Measurements from ENCODE around the gene CYP21A2.
"Not testable (repeated sequence)": the region's sequence is repeated elsewhere in the genome, so short reads cannot be mapped to it uniquely, and the experiment has no call there.

The CYP21A2 gene

DNA sequence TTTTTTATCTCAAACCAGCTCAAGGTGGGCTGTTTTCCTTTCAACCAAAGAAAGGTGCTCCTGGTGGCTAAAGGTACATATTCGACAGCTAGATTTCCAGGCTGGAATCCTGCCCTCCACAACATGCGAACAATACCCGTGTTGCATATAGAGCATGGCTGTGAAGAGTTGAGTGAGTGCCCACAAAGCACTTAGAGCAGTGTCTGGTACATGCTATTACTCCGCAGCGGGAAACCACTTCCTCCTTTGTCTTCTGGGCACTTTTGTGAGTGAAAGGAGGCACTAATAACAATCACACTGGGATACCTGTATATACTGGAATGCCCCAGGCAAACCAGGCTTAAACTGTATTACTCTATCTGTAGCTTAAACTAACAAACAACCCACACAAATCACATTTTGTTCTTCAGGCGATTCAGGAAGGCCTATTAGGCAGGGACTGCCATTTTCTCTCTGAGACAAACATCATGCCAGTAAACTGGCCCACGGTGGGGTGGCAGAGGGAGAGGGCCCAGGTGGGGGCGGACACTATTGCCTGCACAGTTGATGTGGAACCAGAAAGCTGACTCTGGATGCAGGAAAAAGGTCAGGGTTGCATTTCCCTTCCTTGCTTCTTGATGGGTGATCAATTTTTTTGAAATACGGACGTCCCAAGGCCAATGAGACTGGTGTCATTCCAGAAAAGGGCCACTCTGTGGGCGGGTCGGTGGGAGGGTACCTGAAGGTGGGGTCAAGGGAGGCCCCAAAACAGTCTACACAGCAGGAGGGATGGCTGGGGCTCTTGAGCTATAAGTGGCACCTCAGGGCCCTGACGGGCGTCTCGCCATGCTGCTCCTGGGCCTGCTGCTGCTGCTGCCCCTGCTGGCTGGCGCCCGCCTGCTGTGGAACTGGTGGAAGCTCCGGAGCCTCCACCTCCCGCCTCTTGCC is at the start of gene CYP21A2:
CYP21A2 (plus strand) TSS at position 818 of the 927 bp plus-strand sequence; CDS start at position 826, 8 bp downstream.
- DNase-seq (ENCODE audit: low read depth), result not testable (repeated sequence)

DNA sequence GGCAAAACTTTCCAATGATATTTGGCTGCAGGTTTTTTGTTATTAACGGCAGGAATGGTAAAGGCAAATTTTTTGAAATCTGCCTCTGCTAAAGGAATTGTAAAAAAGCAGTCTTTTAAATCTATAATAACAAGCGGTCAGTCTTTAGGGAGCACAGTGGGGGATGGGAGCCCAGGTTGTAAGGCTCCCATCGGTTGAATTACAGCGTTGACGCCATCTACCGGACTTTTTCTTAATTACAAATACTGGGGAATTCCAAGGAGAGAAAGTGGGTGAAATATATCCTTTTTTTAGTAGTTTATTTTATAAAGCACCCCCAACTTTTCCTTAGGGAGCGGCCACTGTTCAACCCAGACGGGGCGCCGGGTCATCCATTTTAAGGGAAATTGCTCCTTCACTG is 48.9 kb upstream of the CYP21A2 start:
- DNase-seq (ENCODE audit: low read depth), result not testable (repeated sequence)

DNA sequence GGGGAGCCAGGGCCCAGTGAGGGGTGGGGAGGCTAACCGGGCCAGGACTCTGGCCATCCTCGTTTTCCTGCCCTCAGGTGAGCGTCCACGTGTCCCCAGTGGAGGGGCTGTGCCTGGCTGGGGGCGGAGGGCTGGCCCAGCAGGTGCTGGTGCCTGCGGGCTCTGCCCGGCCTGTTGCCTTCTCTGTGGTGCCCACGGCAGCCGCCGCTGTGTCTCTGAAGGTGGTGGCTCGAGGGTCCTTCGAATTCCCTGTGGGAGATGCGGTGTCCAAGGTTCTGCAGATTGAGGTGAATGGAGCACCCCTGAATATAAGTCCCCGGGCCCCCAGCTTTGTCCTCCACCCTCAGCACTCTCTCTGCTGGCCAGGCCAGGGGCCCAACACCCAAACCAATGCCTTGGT is 43.8 kb upstream of the CYP21A2 start:
- DNase-seq (ENCODE audit: low read depth), result not testable (repeated sequence)

DNA sequence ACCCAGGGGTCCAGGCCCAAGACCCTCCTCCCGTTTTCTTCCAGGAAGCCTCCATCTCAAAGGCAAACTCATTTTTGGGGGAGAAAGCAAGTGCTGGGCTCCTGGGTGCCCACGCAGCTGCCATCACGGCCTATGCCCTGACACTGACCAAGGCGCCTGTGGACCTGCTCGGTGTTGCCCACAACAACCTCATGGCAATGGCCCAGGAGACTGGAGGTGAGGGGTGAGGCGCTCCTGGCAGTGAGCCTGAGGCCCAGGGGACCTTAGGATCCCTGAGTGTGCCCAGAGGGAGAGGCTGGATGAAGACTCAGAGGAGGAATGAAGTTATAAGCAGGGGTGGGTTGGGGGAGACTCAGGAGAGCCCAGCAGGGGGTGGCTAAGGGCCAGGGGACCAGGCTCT is 41.8 kb upstream of the CYP21A2 start:
- not testable (repeated sequence) for DNase-seq (ENCODE audit: low read depth)

DNA sequence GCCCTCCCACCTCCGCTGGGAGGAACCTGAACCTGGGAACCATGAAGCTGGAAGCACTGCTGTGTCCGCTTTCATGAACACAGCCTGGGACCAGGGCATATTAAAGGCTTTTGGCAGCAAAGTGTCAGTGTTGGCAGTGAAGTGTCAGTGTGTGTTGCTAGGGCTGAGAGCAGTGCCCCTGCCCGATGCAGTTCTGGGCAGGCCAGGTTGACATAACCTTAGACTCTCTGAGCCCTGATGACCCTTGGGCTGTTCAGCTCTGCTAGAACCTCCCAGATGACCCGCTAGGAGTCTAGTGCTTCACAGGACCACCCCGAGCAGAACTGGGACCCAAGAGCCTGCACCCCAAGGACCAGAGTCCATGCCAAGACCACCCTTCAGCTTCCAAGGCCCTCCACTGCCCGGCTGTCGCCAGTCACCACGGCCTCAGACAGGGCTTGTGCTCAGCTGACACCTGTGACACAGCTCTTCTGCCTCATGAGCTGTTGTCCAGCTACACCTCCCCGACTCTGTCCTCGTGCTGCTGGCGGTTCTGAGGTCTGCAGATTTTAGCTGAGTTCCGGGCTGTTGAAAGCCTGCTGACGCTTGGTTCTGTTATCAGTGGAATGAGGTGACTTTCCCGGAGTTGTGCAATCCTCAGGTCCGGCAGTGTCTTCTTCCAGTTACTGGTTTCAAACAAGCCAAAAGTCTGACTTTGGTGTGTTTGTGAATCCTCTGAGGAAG is 35.5 kb upstream of the CYP21A2 start:
- DNase-seq (ENCODE audit: low read depth), result not testable (repeated sequence)

DNA sequence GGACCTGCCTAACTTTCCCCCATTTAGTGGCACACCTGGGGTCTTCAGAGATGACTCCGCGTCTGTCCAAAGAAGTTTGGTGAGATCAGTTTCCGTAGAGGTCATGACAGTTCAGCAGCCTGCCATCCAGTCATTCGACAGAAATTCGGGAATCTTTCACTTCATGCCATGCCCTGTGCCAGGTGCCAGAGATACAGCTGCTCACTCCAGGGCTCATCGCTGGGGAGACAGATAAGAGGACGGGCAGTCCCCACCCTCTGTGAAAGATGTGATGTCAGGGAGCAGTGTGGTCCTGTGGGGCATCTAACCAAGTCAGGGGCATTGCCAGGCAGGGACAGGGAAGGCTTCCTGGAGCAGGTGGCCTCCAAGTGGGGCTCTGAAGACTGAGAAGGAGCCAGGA is 34.9 kb upstream of the CYP21A2 start:
- not testable (repeated sequence) for DNase-seq (ENCODE audit: low read depth)

DNA sequence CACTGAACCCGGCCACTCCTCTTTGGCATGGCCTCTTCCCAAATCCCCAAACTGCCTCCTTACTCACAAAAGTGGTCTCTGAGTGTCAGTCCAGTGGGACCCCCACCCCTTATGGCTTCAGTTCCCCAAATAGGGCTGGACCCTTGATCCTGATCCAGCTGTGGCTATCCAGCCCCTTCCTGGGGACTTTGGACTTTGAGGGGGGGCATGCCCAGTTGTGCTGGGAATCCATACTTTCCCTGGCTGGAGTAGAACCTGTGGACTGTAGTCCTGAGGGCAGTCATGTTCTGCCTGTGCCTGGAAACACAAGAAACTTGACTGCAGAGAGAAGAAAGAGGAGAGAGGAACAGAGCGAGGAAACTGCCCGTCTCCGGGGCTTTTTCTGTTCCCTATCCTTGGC is 33.8 kb upstream of the CYP21A2 start:
- DNase-seq (ENCODE audit: low read depth), result not testable (repeated sequence)

DNA sequence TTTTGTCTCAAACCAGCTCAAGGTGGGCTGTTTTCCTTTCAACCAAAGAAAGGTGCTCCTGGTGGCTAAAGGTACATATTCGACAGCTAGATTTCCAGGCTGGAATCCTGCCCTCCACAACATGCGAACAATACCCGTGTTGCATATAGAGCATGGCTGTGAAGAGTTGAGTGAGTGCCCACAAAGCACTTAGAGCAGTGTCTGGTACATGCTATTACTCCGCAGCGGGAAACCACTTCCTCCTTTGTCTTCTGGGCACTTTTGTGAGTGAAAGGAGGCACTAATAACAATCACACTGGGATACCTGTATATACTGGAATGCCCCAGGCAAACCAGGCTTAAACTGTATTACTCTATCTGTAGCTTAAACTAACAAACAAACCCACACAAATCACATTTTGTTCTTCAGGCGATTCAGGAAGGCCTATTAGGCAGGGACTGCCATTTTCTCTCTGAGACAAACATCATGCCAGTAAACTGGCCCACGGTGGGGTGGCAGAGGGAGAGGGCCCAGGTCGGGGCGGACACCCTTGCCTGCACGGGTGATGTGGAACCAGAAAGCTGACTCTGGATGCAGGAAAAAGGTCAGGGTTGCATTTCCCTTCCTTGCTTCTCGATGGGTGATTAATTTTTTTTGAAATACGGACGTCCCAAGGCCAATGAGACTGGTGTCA is 33.2 kb upstream of the CYP21A2 start:
- not testable (repeated sequence) for DNase-seq (ENCODE audit: low read depth)

DNA sequence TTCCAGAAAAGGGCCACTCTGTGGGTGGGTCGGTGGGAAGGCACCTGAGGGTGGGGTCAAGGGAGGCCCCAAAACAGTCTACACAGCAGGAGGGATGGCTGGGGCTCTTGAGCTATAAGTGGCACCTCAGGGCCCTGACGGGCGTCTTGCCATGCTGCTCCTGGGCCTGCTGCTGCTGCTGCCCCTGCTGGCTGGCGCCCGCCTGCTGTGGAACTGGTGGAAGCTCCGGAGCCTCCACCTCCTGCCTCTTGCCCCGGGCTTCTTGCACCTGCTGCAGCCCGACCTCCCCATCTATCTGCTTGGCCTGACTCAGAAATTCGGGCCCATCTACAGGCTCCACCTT is 32.7 kb upstream of the CYP21A2 start:
- DNase-seq (ENCODE audit: low read depth), result not testable (repeated sequence)

DNA sequence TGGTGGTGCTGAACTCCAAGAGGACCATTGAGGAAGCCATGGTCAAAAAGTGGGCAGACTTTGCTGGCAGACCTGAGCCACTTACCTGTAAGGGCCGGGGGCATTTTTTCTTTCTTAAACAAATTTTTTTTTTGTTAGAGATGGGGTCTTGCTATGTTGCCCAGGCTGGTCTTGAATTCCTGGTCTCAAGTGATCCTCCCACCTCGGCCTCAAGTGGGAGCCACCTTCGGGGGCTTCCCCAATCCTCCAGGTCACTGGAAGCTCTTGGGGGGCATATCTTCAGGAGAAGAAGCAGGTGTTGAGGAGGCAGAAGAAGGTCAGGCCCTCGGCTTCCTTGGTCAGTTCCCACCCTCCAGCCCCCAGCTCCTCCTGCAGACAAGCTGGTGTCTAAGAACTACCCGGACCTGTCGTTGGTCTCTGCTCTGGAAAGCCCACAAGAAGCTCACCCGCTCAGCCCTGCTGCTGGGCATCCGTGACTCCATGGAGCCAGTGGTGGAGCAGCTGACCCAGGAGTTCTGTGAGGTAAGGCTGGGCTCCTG is 32.2 kb upstream of the CYP21A2 start:
- DNase-seq (ENCODE audit: low read depth), result not testable (repeated sequence)

DNA sequence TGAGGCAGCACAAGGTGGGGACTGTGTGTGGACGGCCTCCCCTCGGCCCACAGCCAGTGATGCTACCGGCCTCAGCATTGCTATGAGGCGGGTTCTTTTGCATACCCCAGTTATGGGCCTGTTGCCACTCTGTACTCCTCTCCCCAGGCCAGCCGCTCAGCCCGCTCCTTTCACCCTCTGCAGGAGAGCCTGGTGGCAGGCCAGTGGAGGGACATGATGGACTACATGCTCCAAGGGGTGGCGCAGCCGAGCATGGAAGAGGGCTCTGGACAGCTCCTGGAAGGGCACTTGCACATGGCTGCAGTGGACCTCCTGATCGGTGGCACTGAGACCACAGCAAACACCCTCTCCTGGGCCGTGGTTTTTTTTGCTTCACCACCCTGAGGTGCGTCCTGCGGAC is 31.1 kb upstream of the CYP21A2 start:
- not testable (repeated sequence) for DNase-seq (ENCODE audit: low read depth)

DNA sequence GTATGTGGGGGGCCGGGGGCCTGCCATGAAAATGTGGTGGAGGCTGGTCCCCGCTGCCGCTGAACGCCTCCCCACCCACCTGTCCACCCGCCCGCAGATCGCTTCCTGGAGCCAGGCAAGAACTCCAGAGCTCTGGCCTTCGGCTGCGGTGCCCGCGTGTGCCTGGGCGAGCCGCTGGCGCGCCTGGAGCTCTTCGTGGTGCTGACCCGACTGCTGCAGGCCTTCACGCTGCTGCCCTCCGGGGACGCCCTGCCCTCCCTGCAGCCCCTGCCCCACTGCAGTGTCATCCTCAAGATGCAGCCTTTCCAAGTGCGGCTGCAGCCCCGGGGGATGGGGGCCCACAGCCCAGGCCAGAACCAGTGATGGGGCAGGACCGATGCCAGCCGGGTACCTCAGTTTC is 30.2 kb upstream of the CYP21A2 start:
- DNase-seq (ENCODE audit: low read depth), result not testable (repeated sequence)

DNA sequence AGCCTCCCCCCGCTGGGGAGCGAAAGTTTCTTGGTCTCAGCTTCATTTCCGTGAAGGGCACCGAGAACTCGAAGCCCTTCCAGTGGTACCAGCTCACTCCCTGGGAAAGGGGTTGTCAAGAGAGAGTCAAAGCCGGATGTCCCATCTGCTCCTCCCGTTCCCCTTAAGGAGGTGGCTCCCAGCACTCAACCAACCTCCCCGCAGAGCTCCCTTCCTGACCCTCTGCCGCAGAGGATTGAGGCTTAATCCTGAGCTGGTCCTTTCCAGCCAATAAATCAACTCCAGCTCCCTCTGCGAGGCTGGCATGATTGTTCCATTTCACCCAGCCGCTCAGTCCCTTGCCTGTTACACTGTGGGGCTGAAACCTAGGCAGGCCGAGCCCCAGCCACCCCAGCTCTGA is 29.6 kb upstream of the CYP21A2 start:
- not testable (repeated sequence) for DNase-seq (ENCODE audit: low read depth)

DNA sequence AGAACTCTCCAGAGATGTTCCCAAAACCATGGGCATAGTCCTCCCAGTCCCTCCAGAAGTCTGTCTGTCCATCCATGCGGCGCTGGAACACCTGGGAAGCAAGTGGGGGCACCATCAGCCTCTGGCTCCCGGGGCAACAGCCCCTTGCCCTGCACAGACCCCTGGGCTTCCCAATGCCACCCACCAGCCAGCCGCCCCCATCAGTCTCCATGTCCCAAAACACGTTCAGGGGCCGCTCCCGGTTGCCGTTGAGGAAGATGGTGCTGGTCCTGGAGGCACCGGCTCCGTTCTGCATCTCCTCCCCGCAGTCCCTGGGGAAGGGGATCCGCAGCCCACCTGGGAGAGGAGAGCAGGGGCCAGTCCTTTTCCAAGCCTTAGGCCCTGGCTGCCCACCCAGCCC is 28.7 kb upstream of the CYP21A2 start:
- not testable (repeated sequence) for DNase-seq (ENCODE audit: low read depth)

DNA sequence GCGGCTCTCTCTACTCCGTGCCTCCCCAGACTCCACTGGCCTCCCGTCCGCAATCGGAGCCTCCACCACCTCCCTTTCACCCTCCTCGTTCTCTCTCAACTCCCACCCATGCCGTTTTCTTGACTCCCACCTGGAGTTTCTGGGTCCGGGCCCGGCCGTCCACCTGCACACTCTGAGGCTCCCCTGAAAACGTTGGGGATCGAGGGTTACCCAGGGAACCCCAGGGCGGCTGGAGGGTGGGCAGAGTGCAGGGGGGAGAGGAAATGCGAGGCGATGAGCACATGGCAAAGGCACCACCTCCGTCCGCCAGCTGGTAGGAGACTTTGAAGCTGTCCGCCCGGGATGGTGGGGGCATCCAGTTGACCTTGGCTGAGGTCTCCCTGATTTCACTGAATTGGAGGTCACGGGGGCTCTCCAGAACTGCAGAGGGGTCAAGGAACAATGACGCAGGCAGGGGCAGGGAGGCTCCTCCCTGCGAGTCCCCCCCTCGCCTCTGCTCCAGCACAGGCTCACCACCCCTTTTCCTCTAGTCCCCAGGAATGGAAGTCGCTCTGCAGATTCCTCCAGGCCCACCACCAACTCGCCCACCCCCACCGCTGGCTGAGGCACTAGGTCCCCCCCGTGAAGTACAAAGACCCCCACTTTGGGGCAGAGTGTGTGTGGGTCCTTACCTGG is 27.2 kb upstream of the CYP21A2 start:
- not testable (repeated sequence) for DNase-seq (ENCODE audit: low read depth)

DNA sequence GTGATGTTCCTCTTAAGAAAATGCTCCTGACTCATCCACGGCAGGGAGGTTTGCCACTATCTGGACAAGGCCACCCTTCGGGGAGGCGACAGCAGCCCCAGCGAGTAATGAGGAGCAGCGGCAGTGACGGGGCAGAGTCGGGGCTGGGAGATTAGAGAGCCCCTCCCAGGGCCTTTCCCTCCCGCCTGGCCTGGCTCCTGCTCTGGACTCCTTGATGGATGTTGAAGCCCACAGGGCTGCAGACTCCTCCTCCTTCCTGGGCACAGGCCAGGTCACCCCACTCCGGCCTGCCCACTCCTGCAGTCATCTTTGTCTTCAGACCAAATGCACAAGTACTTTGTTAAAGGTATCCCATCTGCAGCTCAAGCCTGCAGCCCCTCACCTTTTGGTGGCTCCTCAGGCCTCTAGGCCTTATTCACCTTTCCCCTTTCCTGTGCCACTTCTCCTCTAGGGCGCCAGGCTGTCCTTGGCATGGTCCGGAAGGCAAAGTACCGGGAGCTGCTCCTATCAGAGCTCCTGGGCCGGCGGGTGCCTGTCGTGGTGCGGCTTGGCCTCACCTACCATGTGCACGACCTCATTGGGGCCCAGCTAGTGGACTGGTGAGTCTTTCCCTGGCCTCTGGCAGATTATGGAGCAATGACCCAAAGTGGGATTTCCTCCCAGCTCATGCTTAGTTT is 25.1 kb upstream of the CYP21A2 start:
- not testable (repeated sequence) for DNase-seq (ENCODE audit: low read depth)

DNA sequence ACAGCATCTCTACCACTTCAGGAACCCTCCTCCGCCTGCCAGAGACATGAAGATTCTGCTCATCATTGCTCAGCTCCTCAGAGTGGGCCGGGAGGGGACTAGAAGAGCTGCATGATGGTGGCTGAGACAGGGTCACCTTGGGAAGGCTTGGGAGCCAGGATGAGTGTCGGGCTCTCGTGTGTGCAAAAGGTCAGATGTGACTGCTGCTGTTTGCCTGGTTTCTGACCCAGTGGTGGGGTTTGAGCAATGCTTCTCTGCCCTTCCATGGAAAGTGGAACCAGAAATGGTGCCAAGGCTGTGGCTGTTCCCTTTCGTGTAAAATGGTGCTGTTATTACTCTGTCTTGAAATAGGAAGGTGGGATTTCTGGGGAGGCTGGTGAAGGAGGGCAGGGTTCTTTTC is 24.5 kb upstream of the CYP21A2 start:
- DNase-seq (ENCODE audit: low read depth), result not testable (repeated sequence)

DNA sequence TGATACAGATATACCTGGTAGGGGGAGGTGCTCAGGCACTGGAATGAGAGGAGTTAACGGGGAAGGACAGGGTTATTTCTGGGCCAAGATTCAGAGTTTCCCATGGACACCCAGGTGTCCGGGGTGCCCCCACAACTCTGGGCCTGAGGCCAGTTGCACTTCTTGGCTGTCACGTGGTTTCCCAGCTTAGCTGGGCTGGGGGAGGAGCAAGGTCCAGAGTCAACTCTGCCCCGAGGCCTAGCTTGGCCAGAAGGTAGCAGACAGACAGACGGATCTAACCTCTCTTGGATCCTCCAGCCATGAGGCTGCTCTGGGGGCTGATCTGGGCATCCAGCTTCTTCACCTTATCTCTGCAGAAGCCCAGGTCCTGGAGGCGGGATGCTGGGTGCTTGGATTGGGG is 23.7 kb upstream of the CYP21A2 start, which contains the start of gene C4B:
C4B (plus strand) TSS at position 249 of the 400 bp plus-strand sequence; CDS start at position 300, 51 bp downstream.
- DNase-seq (ENCODE audit: low read depth), result not testable (repeated sequence)

DNA sequence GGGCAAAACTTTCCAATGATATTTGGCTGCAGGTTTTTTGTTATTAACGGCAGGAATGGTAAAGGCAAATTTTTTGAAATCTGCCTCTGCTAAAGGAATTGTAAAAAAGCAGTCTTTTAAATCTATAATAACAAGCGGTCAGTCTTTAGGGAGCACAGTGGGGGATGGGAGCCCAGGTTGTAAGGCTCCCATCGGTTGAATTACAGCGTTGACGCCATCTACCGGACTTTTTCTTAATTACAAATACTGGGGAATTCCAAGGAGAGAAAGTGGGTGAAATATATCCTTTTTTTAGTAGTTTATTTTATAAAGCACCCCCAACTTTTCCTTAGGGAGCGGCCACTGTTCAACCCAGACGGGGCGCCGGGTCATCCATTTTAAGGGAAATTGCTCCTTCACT is 16.1 kb upstream of the CYP21A2 start:
- DNase-seq (ENCODE audit: low read depth), result not testable (repeated sequence)

DNA sequence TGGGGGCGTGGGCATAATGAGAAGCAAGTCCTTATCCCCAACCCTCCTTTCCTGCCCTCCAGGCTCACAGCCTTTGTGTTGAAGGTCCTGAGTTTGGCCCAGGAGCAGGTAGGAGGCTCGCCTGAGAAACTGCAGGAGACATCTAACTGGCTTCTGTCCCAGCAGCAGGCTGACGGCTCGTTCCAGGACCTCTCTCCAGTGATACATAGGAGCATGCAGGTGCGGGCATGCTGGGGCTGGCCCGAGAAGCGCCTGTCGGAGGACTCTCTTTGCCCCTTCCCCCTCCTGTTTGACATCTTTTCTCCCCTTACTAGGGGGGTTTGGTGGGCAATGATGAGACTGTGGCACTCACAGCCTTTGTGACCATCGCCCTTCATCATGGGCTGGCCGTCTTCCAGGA is 9.6 kb upstream of the CYP21A2 start:
- DNase-seq (ENCODE audit: low read depth), result not testable (repeated sequence)

DNA sequence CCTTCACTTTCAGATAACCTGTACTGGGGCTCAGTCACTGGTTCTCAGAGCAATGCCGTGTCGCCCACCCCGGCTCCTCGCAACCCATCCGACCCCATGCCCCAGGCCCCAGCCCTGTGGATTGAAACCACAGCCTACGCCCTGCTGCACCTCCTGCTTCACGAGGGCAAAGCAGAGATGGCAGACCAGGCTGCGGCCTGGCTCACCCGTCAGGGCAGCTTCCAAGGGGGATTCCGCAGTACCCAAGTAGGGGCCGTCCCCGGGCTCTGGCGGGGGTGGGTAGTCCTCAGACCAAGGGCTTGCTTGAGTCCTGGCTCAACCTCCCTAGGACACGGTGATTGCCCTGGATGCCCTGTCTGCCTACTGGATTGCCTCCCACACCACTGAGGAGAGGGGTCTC is 8.7 kb upstream of the CYP21A2 start:
- not testable (repeated sequence) for DNase-seq (ENCODE audit: low read depth)

Data from non-pigmented ciliary epithelial cell (primary cell).